Left kidney (tissue), 2 donors: Measurements from ENCODE around the gene ZNF628. TPM values are rescaled to one million over a fixed set of nuclear protein-coding genes. Genes with fewer than 3 reads are reported as not detected.

Source experiments
- DNase-seq: peaks from one replicate; pipeline ENCODE4 v3.0.0-alpha.2; 2013
- polyA plus RNA-seq: library from polyadenylated mRNA; unstranded; fragments of 120-200 nt; gene quantifications from one replicate; pipeline ENCODE4 v1.2.1, GENCODE V29; 2013; ENCODE audit not compliant: insufficient read length

Gene ZNF628
- polyA plus RNA-seq, 1 donor, result 2.4 TPM

DNA sequence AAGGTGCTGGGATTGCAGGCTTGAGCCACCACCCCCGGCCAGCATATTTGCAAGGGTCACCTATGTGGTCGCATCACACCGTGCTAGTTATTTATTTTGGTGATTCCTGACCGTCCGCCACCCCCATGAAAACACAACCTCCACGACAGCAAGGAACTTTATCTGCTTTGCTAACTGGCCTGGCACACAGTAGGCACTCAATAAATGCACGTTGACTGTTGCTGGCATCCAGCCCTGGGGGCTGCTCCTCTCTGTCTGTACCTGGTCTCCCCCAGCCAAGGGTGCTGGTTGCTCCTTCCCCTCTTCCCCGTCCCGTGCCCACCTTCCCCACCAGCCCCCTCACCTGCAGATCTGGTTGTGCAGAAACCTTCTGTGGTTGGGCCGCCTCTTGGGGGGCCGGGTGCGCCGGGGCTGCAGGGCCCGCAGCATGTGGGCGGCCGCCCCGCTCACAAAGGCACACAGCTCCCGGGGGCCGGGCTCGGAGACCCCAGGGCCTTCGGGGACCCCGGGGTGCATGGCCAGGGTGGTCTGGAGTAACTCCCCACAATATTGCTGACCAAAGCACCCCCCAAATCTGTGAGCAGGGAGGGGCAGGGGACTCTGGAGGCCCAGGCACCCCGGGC lies 12.3 kb upstream of the ZNF628 start:
- DNase-seq, result no peak

- DNase-seq, result no peak
Observed at GRCh38 chr19:55464662-55465054, 11.8 kb upstream of the ZNF628 start, which contains the start of gene C19orf85. TSS of gene C19orf85 (minus strand) at chr19:55464751. CDS start at chr19:55464554, 197 bp downstream.

- DNase-seq, result no peak
Observed at GRCh38 chr19:55465460-55466240, 10.8 kb upstream of the ZNF628 start.

- no peak for DNase-seq
Observed at GRCh38 chr19:55466241-55466614, 10.2 kb upstream of the ZNF628 start.

GRCh38 chr19:55467236-55468053 lies 9.0 kb upstream of the ZNF628 start:
- DNase-seq, result no peak

DNA sequence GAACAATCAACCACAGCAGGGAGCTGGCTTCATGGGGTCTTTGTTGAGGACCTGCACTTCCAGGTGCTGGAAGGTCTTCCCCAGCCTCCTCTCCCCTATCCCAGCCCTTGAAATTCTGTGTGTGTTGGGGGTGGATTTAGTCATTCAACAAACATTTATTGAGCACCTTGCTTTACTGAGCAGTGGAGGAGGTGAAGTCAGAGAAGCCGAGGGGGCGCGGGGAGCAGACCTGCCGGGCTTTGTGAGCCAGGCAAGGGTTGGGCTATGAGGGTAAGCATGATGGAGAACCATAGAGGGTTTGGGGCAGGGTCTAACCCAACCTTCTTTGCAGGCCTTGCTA lies 8.4 kb upstream of the ZNF628 start:
- DNase-seq, result no peak

GRCh38 chr19:55471266-55471665 lies 5.2 kb upstream of the ZNF628 start:
- no peak for DNase-seq

DNA sequence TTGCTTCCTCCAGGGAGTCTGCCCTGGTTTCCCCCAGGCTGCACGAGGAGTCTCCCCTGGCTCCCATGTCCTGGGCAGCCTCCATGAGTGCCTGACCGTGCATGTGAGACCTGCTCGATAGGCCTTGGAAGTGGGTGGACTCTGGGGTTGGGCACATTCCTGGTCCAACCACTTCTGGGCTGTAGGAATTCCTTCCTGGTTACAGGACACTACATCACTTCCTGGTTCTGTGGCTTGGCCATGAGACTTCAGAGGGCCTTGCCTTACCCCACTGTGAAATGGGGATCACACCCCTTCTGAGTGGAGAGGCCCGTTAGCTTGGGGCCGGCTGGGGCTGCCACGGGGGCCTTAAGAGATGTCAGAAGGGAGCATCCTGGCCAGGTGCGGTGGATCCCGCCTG lies 4.0 kb upstream of the ZNF628 start:
- DNase-seq, result no peak

DNA sequence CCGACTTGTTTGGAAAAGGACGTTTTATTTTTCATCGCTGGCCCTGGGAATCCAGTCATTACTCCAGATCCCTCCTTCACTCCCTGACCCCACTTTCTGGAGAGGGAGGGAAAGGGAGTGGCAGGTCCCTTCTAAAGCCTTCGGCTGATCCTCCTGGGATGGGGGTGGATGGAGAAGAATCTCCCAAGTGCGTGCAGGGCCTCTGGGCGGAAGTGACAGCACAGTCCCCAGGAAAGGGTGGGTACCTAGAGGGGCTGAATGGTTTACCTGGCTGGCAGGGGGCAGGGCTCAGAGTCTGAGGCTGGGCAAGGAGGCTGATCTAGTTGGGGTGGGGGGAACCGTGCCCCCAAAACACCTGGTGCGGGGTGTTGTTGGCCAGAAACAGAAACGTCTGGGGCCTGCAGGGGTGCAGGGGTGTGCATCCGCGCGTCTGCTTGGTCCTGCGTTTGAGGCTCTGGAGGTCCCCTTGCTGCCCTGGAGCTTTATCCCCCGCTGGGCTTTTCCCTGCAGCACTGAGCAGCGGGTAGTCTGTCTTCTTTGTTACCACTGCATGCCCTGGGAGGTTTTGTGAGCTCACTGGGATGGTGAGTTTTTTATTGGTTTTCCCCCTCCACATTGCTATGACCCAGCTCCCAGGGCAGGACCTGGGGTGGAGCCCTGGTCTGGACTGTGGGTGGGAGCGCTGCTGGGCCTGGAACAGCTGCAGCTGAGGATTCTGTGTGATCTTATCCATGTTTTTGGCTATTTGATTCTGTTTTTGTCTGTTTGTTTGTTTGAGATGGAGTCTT lies 3.0 kb upstream of the ZNF628 start:
- DNase-seq, result no peak

DNA sequence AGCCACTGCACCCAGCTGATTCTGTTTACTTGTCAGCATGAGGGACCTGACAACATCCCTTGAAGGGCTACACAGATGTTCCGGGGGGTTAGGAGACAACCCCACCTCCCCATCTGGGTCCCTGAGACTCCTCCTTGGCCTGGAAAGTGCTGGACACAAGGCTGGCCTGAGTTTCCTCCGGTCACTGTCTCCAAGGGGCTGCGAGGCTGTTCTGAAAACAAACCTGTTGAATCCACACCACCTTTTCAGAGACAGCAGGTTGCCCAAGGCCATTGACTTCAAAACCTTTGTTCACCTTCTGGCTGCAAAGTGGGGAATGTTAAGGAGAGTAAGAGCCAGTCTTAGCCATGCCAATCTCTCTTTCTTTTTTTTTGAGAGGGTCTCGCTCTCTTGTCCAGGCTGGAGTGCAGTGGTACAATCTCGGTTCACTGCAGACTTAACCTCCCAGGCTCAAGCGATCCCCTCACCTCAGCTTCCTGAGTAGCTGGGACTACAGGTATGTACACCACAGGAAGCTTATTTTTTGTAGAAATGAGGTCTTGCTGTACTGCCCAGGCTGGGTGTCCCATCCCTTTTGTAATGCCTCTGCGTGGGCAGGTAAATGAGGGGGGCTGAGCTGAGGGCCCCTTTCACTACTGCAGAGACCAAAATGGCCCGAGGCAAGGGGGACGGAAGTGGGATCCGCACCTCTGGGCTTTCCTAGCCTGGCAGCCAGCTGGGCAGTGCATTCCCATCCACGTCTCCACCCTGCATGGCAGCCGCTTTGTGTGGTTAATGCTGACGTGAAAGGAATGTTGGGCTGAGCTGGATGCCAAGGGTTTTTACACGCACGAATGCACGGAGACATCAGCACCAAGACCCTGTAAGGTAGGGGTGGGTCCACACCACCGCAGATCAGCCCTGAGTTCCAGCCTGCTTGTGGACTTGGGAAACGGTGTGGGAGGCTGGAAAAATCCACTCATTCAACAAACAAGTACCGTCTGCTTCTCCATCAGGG lies 1.9 kb upstream of the ZNF628 start:
- no peak for DNase-seq

DNA sequence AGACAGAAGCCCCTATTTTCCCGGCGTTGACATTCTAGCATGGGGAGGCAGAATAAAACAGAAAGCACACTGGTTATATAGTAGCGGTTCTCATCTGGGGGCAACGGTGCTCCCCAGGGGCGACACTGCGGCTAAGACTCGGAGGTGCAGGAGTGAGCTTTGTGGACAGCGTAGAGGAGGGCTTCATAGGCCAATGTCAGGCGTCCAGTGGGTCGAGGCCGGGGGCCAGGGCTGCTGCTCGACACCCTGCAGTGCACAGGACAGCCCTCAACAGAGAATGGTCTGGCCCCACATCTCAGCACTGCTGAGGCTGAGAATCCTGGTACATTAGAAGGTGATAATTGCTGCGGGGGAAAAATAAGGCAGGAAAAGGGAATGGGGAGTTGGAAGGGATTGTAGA lies 1.5 kb downstream of the ZNF628 start:
- DNase-seq, result no peak

DNA sequence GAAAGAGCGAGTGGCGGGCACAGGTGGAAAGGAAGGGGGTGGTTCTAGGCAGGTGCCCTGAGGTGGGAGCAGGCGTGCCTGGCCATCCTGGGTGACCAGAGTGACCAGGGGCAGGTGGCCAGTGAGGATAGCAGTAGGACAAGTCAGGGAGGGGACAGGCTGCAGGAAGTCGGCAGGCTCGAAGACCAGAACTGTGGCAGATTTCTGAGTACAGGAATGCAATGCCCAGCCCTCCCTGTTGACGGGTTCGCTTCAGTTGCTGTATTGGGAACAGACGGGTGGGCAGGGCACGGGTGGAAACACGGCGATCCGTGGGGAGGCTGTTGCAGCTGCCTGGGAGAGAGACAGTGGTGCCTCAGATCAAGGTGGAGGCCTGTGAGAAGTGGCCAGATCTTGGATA lies 1.9 kb downstream of the ZNF628 start:
- DNase-seq, result no peak

GRCh38 chr19:55479045-55479444 lies 2.6 kb downstream of the ZNF628 start:
- no peak for DNase-seq

GRCh38 chr19:55479451-55480230 lies 3.2 kb downstream of the ZNF628 start:
- DNase-seq, result no peak

GRCh38 chr19:55481148-55481793 lies 4.9 kb downstream of the ZNF628 start:
- DNase-seq, result no peak

DNA sequence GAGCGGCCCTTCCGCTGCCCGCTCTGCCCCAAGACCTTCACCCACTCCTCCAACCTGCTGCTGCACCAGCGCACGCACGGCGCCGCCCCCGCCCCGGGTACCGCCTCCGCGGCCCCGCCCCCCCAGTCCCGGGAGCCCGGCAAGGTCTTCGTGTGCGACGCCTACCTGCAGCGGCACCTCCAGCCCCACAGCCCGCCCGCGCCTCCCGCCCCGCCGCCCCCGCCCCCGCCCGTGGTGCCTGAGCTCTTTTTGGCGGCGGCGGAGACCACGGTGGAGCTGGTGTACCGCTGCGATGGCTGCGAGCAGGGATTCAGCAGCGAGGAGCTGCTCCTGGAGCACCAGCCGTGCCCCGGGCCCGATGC lies 5.4 kb downstream of the ZNF628 start:
- no peak for DNase-seq

- DNase-seq, result no peak
Observed at GRCh38 chr19:55482156-55482961, 5.9 kb downstream of the ZNF628 start.

DNA sequence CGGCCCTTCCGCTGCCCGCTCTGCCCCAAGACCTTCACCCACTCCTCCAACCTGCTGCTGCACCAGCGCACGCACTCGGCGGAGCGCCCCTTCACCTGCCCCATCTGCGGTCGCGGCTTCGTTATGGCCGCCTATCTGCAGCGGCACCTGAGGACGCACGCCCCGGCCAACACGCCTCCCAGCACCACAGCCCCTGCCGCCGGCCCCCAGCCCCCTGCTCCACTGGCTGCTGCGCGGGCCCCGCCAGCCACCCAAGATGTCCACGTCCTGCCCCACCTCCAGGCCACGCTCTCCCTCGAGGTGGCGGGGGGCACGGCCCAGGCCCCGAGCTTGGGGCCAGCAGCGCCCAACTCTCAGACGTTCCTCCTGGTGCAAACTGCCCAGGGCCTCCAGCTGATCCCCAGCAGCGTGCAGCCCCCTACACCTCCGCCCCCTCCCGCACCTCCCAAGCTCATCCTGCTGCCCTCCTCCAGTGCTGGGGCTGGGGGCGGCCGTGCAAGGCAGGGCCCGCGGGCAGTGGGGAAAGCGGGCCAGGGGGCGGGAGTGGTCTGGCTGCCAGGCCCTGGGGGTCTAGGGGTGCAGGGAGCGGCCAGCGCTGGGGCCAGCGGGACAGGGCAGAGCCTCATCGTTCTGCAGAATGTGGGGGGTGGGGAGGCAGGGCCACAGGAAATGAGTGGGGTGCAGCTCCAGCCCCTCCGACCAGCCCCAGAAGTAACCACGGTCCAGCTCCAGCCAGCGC lies 6.7 kb downstream of the ZNF628 start:
- DNase-seq, result no peak
